Esophagus squamous epithelium (tissue), 4 donors: ENCODE results near the gene MRPS33.

Experiments used
- POLR2A ChIP-seq, 4 donors: fragments of 450-650 bp; IDR thresholded peaks; one replicate each; pipeline ENCODE4 v1.6.1; 2017; ENCODE audit warnings: antibody characterized with exemption in 4 of 4, mild to moderate bottlenecking in 4 of 4, moderate library complexity in 3 of 4
- TF ChIP-seq, protein P1 (sequence below), 6 experiments: fragments of 450-650 bp in 4 of 6; fragments of 200-600 bp in 2 of 6; sonication (generic) in 2 of 6; IDR thresholded peaks; one replicate each; pipeline ENCODE4 v1.5.1; 2016 to 2019; ENCODE audit warnings: antibody characterized with exemption in 6 of 6, mild to moderate bottlenecking in 4 of 6, moderate library complexity in 4 of 6

DNA sequence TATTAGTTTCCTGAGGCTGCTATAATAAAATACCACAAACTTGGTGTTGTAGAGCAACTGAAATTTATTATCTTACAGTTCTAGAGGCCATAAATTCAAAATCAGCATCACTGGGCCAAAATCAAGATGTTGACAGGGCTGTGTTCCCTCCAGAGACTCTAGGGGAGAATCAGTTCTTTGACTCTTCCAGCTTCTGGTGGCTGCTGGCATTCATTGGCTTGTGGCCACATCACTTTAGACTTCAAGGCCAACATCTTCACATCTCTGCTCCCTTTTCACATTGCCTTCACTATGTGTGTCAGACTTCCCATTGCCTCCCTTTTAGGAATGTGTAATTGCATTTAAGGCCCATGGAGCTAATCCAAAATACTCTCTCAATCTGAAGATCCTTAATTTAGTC, 1.6 kb upstream of the MRPS33 start:
- TF ChIP-seq, protein P1, sequence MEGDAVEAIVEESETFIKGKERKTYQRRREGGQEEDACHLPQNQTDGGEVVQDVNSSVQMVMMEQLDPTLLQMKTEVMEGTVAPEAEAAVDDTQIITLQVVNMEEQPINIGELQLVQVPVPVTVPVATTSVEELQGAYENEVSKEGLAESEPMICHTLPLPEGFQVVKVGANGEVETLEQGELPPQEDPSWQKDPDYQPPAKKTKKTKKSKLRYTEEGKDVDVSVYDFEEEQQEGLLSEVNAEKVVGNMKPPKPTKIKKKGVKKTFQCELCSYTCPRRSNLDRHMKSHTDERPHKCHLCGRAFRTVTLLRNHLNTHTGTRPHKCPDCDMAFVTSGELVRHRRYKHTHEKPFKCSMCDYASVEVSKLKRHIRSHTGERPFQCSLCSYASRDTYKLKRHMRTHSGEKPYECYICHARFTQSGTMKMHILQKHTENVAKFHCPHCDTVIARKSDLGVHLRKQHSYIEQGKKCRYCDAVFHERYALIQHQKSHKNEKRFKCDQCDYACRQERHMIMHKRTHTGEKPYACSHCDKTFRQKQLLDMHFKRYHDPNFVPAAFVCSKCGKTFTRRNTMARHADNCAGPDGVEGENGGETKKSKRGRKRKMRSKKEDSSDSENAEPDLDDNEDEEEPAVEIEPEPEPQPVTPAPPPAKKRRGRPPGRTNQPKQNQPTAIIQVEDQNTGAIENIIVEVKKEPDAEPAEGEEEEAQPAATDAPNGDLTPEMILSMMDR (IDR thresholded peaks at IDR 0.05) = no peak
- TF ChIP-seq POLR2A (IDR thresholded peaks at IDR 0.05) = no peak
